HCEC 1CT (cell line): ENCODE results near the gene IL22RA1.

Experiments used
- DNase-seq: peaks from one replicate; pipeline ENCODE4 v3.0.0-alpha.2; 2017

Gene IL22RA1

DNA sequence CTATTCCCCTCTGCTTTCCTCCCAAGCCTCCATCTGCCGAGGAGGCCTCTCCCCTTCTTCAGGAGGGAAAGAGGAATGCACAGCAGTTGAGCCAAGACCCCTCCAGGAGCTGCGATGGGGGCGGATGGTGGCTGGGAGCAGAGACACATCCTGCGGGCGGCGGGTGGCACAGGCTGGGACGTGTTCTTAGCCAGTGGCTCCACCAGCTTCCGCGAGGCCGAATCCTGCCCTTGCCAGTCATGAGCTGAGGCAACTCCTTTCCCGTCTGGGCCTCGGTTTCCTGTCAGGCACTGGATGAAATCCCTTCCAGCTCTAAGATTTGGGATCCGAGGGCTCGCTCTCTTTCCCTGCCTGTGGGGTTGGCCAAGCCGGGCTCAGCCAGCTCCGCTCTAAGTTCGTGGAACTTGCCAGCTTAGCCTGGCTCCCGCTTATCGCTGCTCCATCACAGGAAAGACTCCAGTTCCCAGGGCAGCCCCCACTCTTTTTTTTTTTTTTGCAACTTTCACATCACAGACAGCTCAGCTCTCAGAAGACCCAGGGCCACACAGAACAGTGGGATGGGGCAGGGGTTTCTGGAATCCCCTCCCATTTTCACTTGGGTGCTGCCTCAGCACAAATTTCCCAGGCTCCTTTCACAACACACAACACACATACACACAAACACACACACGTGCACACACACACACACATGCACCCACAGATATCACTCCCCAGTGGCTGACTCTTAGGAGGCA lies 31.5 kb downstream of the IL22RA1 start:
- DNase-seq, result no peak

GRCh38 chr1:24110642-24111261 lies 32.2 kb downstream of the IL22RA1 start:
- DNase-seq, result no peak

DNA sequence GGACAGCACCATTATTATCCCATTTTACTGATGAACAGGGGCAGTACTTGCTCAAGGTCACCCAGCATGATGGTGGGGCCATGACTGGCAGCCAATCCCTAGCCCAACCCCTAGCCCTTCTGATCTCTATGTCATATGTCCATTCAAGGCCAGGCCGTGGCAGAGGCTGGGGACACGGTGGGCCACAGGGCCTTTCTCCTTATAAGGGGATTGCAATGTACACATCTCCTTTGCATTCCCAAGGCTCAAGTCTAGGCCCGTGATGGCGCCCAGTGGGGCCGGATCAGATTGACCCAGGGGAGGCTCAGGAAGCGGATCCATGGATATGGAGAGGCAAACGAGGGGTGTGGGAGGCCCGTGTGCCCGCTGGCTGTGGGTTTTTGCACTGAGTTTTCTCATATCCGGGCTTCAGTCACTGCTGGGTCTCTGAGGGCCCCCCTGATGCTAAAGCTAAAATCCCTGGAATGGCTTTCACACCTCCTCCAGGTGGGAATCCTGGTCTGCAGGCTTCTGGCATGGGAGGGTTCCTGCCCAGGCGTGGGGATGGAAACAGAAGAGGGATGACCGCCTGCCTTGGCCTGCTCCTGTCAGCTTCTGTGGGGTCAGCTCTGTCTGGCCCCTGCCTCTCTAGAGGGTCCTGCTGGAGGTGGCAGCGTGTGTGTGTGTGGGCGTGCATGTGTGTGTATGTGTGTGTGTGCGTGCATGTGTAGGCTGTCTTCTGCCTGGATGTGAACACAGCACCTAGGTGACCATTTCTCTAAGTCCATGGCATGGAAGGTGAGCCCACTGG lies 33.1 kb downstream of the IL22RA1 start:
- no peak for DNase-seq

DNA sequence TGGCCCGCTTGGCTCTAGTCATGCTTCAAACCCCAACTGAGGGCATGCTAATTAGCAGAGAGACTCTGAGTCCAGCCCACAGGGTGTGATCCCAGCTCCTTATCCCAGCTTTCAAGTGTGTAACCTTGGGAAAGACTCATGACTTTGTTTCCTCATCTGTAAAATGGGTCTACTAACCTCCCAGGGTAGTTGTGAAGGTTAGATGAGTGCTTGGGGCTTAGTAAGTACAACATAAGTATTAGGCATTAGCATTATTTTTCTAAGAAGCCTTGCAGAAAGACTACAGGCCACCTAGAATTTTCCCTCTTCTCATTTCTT lies 33.8 kb downstream of the IL22RA1 start:
- no peak for DNase-seq

GRCh38 chr1:24108334-24109165 lies 34.4 kb downstream of the IL22RA1 start:
- peak; percentile 75 for DNase-seq

DNA sequence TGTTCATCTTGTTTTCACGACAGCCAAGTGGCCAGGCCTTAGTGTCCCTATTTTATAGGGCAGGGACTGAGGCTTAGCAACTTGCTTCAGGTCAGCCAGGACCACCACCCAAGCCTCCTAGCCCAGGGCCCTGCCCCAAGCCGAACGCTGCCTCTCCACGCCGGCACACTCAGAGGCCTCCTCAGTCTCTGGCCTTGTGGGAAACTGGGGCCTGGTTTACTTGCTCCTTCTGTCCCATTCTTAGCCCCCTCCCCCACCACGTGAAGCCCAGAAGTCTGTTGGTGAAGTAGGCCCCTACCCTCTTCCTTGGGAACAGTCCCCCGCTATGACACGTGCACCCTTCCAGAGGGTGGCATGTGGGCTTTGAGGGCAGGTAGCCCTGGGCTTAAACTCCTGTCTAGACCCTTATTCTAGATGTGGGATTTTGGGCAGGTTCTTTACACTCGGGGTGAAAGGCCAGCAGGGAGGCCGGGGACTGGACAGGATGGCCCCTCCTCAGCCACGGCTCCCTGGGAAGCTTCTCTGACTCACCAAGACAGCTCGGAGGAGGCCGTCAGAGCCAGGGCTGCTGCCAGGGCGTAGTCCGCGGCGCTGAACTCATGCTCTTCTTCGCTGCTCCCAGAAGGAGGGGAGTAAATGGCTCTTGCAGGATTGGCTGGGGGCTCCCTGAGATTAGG lies 35.3 kb downstream of the IL22RA1 start:
- DNase-seq, result peak; percentile 24

DNA sequence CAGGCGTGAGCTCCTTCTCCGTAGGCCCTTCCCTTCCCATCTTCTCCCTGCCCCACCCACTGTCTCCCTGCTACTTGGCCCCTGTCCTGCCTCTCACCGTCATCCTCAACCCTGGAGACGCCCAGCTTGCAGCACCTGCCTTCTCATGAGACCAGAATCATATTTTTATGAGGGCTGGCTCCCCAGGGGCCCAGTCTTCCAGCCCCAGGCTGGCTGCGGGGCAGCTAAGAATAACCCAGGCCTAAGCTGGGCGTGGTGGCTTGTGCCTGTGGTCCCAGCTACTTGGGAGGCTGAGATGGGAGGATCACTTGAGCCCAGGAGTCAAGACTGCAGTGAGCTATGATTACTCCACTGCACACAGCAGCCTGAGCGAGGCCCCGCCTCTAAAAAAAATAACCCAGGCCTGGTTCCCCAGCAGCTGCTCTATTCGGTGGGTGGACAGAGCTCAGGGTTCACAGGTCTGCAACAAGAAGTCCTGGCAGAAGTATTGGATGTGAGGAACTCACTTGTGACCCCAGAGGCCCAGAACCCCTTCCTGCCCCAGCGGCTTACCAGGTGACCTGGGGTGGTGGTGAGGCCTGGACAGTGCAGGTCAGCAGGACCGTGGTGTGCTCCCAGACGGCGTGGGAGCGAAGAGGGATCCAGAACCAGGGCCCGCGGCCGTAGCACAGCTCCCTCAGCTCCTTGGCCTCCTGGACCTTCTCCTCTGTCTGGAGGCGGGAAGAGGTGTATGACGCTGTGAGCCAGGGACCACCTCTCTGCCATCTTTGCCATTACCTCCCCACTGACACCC lies 37.4 kb downstream of the IL22RA1 start:
- no peak for DNase-seq

GRCh38 chr1:24104854-24105253 lies 38.1 kb downstream of the IL22RA1 start:
- no peak for DNase-seq

DNA sequence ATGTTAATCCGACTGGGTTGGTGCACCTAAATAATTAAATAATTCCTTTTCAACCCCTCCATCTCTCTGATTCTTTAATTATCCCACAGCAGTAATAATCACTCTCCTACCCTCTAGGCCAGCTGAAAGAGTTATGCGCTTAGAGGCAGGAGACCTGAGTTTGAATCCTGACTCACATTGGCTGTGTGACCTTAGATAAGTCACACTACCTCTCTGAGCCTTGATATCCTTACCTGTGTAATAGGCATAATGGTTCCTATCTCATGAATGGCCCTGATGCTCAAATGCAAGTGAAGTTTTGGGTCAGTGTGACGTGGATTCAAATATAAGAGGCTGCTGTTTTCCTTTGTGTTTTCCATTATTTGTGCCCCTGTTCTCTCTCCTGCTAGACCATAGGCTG lies 39.1 kb downstream of the IL22RA1 start:
- no peak for DNase-seq

GRCh38 chr1:24103408-24103807 lies 39.5 kb downstream of the IL22RA1 start:
- DNase-seq, result no peak

DNA sequence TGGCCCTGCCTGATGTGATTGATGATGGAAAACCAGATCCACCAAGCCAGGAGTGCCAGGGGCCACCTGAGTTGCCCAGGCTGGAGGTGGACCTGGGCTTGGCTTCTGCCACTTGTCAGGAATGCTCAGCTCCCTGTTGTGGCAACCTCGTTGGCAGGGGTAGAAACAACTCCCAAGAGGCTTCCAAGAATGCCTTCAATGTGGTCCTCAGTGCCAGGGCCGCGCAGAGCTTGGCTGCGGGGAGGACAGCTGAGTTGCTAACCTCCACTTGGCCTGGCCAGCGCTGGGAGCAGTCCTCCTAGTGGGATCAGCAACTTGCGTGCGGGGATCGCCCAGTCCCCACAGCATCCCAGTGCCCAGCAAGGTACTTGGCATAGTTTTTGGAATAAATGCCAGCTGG lies 40.0 kb downstream of the IL22RA1 start:
- no peak for DNase-seq

DNA sequence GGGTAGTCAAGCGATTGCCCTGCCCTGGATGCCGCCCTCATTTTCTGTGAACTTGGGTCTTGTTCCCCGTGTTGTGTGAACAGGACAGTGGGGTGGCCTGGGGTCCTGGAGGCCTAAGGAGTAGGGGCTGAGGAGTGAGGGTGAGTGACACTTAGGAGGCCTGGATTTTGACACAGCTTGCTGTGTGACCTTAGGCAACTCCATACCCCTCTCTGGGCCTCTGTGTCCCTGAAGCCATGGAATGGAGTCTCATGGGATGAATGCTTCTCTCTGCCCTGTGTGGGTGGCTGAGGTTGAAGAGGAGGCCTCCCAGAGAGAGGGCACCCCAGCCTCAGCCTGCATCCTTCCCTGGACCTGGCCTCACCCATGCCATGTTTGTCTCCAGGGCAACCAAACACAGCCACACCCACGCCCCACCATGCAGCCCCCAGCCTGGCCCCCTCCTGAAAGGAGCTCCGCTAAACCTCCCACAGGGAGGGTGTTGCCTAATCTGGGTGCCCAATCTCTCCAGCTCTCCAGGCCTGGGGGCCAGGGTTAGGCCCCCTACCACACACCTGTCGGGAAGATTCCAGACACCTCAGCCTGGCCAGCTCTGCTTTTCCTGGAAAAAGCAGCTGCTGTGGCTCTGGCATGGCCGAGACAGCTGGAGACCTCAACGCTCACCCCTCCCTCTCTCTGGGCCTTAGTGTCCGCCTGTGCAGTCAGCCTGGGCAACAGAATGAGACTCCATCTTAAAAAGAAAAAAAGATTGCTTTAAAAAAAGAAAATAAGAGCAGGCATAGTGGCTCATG lies 40.9 kb downstream of the IL22RA1 start:
- DNase-seq, result no peak

DNA sequence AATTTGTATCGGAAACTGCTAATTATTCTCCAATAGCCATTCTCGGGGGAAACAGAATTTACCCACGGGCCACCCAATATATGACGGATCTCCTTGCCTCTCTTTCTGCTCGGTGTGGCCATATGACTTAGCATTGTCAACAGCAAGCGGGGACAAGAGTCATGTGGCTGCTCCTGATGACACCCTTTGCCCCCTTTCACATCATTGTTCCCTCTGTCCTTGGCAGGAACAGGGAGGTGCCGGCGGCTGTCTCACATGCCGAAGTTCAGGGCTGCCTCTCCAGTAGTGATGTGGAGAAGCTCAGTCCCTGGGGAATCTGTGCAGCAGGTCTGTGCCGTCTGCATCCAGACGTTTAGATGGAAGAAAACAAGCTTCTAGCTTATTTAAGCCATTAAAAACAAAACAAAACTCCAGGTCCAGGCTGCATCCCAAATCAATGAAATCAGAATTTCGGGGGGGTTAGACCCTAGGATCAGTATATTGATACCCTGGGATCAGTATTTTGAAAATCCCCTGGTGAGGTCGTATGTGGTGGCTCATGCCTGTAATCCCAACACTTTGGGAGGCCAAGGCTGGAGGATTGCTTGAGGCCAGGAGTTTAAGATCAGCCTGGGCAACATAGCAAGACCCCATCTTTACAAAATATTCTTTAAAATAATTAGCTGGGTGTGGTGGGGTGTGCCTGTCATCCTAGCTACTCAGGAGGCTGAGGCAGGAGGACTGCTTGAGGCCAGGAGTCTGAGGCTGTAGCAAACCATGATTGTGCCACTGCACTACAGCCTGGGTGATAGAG lies 41.8 kb downstream of the IL22RA1 start:
- no peak for DNase-seq

DNA sequence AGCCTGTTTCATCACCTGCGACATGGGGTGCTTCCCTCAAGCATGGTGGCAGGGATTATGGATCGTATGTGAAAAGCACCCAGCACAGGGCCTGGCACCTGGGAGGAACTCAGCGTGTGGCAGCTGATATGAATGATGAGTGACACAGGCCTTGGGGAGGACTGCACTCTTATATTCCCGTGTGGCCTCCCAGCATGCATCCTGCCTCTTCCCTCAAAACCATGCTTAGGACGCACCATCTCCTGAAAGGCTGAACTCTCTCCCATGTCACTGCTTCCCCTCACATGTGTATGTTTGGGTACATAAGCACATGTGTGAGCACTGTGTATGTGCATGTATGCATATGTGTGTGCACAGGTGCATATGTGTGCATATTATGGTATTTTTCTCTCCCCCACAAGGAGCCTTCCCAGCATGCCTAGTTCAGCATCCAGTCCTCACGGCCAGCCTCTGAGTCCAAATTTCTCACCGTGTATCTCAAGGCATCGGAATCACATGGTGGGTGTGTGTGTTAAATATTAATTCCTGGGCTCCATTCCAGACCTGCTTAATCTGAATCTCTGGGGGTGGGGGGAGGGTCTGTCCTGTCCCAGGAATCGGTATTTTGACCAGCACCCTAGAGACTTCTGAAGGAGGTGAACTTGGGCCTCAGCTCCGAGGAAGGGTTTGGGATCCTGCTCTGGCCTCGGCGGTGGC lies 43.8 kb downstream of the IL22RA1 start:
- no peak for DNase-seq

GRCh38 chr1:24098102-24098501 lies 44.8 kb downstream of the IL22RA1 start:
- no peak for DNase-seq

DNA sequence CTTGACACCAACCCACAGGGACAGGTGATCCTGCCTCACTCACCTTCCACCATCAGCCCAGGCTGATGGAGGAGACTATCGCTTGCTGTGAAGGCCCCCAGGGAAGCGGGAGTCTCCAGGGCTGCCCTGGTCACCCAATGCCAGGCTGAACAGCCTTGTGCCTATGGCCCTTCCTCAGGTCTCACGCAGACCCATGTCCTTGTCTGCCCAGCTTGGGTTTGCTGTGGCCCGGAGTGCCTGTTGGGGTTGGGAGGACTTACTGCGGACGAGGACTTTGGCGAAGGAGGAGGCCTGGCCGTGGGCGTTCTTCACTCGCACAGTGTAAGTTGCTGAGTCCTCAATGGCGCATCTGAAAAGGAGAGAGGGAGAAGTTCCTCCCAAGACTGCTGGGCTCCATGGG lies 45.3 kb downstream of the IL22RA1 start:
- no peak for DNase-seq

- no peak for DNase-seq
Measured at GRCh38 chr1:24096739-24097103, 46.2 kb downstream of the IL22RA1 start.

GRCh38 chr1:24096009-24096738 lies 46.8 kb downstream of the IL22RA1 start:
- DNase-seq, result no peak
